Measurements from ENCODE around the gene RHEX.

- TF ChIP-seq, protein P1, sequence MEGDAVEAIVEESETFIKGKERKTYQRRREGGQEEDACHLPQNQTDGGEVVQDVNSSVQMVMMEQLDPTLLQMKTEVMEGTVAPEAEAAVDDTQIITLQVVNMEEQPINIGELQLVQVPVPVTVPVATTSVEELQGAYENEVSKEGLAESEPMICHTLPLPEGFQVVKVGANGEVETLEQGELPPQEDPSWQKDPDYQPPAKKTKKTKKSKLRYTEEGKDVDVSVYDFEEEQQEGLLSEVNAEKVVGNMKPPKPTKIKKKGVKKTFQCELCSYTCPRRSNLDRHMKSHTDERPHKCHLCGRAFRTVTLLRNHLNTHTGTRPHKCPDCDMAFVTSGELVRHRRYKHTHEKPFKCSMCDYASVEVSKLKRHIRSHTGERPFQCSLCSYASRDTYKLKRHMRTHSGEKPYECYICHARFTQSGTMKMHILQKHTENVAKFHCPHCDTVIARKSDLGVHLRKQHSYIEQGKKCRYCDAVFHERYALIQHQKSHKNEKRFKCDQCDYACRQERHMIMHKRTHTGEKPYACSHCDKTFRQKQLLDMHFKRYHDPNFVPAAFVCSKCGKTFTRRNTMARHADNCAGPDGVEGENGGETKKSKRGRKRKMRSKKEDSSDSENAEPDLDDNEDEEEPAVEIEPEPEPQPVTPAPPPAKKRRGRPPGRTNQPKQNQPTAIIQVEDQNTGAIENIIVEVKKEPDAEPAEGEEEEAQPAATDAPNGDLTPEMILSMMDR (IDR thresholded peaks at IDR 0.05) = no peak
- TF ChIP-seq GATA3 (IDR thresholded peaks at IDR 0.05; ENCODE audit: borderline replicate concordance) = no peak
- TF ChIP-seq, protein P2, sequence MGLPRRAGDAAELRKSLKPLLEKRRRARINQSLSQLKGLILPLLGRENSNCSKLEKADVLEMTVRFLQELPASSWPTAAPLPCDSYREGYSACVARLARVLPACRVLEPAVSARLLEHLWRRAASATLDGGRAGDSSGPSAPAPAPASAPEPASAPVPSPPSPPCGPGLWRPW (IDR thresholded peaks at IDR 0.05) = no peak
- TF ChIP-seq RFX5 (IDR thresholded peaks at IDR 0.05) = no peak
- TF ChIP-seq USF2 (IDR thresholded peaks at IDR 0.05) = no peak
- TF ChIP-seq KDM5A (IDR thresholded peaks at IDR 0.05) = no peak
- no peak for TF ChIP-seq NR3C1 (IDR thresholded peaks at IDR 0.05)
- TF ChIP-seq RAD21 (conservative IDR thresholded peaks at IDR 0.05 in 1 of 2, IDR thresholded peaks at IDR 0.05 in 1 of 2) = no peak
- TF ChIP-seq CHD4 (IDR thresholded peaks at IDR 0.05; ENCODE audit: borderline replicate concordance) = no peak
- TF ChIP-seq, protein P3, sequence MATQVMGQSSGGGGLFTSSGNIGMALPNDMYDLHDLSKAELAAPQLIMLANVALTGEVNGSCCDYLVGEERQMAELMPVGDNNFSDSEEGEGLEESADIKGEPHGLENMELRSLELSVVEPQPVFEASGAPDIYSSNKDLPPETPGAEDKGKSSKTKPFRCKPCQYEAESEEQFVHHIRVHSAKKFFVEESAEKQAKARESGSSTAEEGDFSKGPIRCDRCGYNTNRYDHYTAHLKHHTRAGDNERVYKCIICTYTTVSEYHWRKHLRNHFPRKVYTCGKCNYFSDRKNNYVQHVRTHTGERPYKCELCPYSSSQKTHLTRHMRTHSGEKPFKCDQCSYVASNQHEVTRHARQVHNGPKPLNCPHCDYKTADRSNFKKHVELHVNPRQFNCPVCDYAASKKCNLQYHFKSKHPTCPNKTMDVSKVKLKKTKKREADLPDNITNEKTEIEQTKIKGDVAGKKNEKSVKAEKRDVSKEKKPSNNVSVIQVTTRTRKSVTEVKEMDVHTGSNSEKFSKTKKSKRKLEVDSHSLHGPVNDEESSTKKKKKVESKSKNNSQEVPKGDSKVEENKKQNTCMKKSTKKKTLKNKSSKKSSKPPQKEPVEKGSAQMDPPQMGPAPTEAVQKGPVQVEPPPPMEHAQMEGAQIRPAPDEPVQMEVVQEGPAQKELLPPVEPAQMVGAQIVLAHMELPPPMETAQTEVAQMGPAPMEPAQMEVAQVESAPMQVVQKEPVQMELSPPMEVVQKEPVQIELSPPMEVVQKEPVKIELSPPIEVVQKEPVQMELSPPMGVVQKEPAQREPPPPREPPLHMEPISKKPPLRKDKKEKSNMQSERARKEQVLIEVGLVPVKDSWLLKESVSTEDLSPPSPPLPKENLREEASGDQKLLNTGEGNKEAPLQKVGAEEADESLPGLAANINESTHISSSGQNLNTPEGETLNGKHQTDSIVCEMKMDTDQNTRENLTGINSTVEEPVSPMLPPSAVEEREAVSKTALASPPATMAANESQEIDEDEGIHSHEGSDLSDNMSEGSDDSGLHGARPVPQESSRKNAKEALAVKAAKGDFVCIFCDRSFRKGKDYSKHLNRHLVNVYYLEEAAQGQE (IDR thresholded peaks at IDR 0.05) = no peak
- no peak for TF ChIP-seq JUNB (IDR thresholded peaks at IDR 0.05)
- TF ChIP-seq POLR2A (IDR thresholded peaks at IDR 0.05; ENCODE audit: low read length) = no peak
- TF ChIP-seq NPAS2 (CRISPR knock-in tag; IDR thresholded peaks at IDR 0.05; ENCODE audit: borderline replicate concordance) = no peak
- TF ChIP-seq HMGXB4 (CRISPR knock-in tag; IDR thresholded peaks at IDR 0.05; ENCODE audit: borderline replicate concordance) = no peak
Measured at GRCh38 chr1:206059355-206059915, 6.5 kb downstream of the RHEX start.

Data from A549 (cell line).